HG03280 (cell line): ENCODE data around the gene CCNK.

Experiments
- ATAC-seq: cut with Tn5 transposase; IDR thresholded peaks from one replicate; pipeline ENCODE4 v1.9.1; 2021; ENCODE audit warnings: mild to moderate bottlenecking, moderate library complexity; ENCODE audit not compliant: unreplicated experiment

CCNK gene

DNA sequence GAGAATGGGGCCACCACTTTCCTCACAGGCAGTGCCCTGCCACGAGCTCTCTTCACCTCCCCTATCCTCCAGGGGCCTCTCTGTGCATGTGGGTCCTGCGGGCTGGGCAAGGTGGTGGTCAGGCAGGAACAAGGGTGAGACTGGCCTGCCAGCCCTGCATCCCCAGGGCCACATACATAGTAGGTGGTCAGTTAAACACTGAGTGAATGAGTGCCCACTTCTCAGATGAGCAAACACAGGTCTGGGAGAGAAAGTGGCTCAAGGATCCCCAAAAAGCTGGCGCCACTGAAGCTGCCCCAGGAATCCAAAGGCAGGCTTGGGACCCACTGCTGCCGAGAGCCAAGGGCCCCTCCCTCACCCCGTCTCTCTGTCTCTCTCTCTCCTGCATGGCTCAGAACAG lies 51.1 kb downstream of the CCNK start:
- no peak for ATAC-seq

DNA sequence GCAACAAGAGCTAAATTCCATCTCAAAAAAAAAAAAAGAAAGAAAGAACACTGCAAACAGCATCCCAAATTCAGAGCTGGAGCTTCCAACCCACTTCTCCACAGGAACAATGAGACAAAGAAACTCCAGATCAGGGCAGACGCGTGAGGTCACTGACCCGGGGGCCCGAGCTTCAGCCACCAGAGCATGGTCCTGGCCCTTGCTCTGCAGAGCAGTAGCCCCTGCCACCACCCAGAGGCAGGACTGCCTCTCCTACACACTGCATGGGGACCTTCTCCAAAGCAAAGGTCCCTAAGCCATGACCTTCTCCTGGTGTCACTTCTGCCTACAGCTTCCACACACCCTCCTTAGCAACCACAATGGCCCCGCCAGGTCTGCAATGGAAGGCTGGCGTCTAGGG lies 53.1 kb downstream of the CCNK start:
- no peak for ATAC-seq

DNA sequence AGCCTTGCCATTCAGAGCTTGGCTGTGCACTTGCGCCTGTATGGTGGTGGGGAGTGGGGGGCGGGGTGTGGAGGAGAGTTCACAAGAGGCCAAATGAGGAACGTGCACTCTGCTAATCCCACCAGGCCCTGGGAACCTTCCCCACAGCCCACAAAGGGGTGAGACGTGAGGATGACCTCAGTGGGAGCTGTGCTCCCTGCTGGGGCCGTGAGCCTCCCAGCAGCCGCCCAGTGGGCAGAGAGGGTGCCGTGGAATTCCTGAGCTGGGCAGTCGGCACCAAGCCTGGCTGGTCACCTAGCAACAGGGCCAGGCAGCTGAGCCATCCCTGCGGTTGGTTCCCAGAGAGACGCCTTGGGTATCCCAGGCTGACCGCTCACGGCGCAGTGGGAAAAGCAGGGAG lies 53.7 kb downstream of the CCNK start:
- ATAC-seq, result no peak

DNA sequence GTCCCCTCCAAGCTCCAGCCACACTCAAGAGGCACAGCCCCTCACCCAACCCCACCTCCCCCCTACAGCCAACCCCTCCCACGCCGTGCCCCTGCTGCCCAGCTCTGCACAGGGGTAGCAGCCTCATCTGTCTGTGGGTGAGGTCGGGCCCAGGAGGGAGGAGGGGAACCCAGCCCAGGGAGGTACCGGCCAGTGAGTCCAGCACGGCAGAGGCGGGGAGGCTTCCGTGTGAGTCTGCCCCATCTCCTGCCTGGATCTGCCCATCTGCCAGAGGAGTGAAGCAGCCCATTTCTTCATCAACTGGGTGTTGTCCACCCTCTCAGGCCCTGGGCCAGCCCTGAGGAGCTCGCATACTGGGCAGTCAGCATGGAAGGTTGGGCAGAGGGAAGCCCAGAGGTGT lies 54.2 kb downstream of the CCNK start:
- ATAC-seq, result no peak

DNA sequence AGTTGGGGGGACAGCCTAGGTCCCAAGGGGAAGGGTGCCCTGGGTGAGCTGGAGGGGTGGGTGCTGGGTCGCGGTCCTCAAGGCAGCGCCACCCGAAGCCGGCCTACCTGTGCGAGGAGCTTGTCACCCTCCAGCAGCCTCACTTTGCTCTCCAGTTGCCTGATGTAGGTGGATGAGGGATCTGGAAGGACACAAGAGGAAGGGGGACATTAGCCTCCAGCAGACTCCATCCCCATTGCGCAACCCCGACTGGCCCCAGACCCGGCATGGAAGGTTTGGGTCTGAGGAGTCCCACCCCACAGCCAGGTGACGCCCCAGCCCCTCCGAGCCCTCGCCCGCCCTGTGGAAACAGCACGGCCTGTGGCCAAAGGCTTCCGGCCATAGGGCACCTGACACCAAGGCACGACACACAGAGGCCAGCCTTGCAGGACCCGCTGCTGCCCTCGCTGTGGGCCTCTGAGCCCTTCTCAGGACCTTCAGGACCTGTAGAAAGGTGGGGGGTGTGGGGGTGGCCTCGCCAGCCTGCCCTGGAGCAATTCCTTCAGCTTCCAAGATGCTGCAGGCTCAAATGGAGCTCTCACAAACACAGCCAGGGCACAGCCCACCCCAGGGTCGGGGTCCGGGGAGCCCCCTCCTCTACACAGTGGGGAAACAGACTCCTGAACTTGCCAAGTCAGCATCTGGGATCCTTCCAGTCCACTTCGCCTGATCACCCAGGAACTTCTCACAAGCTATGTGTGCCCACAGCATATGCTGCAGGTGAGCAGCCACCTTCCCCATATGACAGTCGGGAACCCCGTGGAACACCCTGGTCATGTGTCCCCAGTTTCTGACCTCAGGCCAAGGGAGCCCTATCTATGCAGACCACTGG lies 54.9 kb downstream of the CCNK start:
- ATAC-seq, result no peak

DNA sequence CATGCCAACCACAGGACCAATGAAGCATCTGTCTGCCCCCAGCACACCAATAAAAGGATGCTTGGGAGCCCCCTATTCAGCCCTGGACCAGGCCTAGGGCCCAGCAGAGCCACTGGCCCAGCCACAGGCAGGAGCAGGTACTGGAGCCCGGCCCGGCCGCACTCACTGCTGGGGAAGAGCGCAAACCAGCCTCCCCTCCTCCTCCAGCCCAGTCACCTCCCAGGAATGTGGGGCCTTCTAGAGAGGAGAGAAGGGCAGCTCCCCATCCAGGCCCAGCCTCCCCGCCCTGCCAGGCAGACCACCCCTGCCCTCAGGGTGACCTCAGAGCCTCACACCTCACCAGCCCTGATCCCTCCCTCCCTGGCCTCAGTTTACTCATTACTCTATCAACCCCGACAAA lies 56.2 kb downstream of the CCNK start:
- no peak for ATAC-seq

DNA sequence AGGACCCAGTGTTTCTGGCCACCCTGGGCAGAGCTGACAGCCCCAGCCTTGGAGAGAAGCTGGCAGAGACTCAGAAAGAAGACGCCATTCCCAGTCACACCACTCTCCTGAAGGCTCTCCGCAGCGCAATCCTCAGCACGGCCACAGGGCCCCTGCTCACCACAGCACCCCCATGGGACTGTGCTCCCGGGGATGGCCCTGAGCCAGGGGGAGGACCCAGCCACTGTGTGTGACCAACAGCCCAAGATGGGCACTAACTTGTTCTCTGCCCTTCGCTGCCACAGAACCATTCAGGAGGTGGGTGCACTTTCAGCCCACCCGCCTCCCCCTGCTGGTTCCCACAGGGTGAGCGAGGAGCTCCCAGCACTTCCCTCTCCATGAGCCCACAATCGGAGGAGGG lies 57.1 kb downstream of the CCNK start:
- no peak for ATAC-seq

DNA sequence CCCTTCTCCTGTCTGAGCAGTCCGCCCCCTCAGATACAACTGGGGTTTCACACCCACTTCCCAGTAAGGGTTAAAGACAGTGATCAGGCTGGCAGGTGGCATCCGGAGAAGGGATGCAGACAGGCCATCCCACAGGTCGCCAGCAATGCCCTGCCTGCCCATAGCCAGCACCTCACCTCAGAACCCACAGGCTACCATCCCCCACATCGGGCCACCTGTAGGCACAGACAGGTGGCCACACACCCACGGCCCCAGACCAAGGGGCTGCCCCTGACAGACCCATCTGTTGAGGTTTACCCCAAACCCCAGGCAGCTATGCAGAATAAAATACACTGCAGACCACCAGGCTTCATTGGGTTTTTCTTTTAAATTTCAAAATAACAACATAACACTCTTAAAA lies 57.5 kb downstream of the CCNK start:
- ATAC-seq, result no peak

DNA sequence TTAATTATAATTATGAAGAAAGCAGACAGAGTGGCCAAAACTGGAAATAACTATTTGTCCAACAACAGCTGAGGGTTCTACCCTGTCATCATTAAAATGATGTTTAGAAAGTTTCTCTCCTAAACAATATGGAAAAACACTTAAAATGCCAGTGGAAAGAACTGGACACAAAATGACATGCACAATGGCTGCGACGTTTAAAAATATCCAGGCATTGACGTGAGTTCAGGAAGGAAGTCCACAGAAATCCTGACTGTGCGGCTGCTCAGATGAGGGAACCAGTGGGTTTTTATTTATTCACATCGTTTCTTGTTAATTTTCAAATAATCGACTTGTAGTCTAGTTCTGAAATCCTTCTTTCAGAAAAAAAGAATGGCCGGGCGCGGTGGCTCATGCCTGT lies 58.3 kb downstream of the CCNK start:
- no peak for ATAC-seq

DNA sequence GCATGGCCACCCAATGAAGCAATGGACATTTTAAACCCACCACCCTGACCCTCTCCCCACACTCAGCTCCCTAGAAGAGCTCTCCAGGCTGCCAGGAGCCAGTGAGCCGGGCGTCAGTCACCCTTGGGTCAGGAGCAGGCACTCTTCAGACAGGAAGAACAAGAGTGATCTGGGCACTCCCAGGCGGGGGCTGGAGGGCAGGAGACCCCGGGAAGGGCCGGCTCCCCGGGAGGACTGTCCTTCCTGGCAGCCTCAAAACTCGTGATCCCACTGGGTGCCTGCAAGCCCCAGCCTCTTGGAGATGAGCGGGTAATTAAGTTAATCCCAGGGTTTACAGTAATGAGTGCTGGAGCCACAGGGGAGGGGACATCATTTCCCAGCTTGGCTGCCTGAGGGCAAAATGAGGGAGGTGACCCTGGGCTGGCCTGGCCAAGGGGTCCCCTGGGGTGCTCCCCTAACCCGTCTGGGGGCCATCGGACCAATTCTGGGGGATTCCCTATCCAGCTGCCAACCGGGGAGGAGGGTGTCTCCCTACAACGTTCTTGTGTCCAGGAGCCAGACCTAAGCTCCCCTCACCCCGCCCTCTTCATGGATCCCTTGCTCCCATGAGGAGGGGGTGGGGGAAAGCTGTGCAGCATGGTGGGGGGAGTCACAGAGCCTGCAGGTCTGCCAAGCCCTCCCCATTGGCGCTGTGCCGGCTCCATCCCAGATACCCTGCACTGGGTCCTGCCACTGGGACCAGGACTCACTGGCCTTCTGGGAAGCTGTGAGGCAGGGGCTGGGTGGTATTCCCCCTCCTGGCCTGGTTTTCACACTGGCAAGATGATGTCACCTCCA lies 59.2 kb downstream of the CCNK start:
- no peak for ATAC-seq

DNA sequence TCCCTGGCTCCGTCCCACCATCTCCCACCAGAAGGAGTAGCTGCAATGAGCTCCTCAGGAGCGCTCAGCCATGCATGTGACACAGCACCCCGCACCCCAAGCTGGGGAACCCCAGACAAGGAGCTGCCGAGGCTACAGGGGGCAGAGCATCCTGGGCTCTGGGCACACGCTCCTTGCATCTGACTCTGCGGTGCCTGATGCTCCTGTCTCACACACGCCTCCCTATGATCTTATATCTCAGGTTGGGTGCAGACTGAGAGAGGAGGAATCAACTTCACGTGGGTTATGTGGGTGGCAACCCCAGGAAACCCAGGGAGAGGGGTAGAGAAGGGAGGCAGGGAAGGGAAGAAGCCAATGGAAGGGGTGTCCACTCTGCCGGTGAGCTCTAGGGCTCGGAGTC lies 60.0 kb downstream of the CCNK start:
- no peak for ATAC-seq

DNA sequence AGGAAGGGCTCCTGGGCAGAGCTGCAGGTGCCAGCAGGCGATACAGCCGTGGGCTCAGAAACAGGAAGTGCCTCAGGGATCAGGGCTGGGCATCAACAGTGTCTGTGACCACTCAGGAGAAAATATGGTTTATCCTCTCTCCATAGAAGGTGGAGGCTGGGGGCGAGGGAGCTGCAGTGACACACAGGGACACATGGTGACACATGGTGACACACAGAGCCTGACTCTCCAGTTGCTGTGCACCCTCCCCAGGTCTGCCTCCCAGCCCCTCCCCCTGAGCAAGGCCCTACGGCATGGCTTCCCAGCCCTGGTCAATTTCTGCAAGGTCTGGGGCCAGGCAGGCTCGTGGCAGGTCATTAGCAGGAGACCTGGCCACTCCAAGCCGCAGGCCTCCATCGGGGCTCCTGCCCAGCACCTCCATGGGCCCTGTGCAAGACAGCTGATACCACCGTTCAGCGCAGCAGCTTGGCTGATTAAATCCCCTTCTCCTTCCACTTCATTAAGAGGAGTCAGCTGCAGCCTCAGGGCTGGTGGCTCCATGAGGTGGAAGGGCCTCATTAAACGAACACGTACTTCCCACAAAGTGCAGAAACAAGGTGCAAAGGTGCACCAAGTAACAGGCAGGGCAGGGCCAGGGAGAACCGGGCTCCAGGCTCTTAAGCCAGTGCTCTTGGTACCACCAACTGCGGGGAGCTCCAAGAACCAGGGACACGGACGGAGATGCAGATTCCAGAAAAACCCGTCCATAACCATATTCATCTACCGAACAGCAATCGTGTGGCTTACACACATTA lies 60.7 kb downstream of the CCNK start:
- no peak for ATAC-seq

DNA sequence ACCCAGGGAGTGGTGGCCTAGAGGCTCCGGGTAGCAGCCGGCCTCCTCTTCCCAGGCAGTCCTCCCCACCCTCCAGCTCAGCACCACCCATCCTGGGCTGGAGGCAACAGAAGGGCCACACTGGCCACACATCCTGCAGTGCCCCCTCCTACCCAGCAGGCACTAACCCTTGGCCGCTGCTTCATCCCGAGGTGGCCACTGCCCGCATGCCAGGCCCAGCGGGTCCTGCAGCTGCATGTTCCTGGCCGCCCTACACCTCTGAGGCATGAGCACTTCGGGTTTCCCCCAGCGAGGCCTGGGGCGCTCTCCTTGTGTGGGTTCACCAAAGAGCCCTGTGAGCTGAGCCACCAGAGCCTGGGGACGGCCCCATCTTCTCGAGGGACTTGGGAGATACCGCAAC lies 61.4 kb downstream of the CCNK start:
- ATAC-seq, result no peak

DNA sequence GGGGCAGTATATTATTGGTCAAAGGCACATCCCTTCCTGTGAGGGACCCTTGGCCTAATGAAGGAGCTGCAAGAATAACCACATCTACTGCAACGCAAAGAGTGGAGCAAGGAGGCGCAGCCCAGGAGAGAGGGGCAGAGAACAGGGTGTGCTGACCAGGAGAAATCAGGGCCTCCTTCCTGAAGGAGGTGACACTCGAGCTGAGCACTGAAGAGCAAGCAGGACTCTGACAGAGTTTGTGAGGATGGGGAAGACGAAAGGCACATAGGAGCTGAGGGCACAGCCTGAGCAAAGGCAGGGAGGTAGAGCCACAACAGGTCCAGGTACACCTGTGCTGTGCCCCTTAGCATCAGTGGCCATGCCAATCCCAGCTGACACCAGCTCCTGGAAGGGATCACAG lies 62.2 kb downstream of the CCNK start:
- no peak for ATAC-seq

DNA sequence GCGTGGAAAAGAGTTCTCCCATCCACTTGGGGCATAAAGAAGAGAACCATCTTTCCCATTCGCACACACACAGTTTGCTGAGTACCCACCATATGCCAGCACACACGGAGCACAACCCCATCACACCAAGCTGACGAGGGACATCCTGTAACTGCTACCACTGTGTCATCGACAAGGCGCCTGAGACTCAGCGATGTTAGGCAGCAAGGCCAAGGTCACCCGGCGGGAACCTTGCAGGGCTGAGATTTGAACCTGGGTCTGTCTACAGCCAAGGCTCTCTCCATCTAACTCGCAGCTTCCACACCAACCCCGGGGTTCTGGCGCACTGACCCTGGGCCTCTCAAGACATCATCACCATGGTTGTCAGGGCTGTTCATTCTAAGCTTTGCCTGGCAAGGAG lies 62.8 kb downstream of the CCNK start:
- no peak for ATAC-seq

DNA sequence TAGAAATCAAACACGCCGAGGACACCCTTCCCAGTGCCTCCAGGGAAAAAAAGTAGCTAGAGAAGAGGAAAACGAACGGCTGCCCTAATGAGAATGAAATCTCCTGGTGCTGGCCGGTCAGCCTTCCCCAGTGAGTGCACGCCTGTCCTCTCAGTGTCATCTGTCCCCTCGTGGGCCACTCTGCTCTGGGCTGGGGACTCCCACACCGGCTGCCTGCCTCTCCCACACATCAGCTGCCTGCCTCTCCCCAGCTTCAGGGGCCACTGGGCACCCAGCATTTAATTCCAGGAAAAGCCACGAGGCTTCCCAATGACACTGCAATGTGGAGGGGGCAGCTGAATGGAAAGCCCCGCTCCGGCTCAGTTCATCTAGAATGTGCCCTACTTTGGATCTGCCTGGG lies 63.8 kb downstream of the CCNK start:
- no peak for ATAC-seq

DNA sequence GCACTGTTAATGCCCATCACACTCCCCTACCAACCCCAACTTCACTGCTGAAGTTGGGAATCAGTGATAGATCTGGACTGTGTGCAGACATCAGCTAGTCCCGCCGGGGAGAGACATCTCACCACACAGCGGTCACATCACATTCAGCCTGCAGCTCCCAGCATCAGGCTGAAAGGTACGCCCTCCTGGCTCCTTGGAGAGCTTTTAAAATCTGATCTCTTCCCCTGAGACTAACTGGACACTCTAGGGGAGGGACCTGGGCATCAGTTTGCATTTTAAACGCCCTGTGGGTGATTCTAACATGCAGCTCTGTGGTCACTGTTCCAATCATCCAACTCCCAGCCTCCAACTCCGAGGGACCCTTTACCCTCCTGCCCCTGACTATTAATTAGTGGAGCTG lies 64.4 kb downstream of the CCNK start:
- ATAC-seq, result no peak

DNA sequence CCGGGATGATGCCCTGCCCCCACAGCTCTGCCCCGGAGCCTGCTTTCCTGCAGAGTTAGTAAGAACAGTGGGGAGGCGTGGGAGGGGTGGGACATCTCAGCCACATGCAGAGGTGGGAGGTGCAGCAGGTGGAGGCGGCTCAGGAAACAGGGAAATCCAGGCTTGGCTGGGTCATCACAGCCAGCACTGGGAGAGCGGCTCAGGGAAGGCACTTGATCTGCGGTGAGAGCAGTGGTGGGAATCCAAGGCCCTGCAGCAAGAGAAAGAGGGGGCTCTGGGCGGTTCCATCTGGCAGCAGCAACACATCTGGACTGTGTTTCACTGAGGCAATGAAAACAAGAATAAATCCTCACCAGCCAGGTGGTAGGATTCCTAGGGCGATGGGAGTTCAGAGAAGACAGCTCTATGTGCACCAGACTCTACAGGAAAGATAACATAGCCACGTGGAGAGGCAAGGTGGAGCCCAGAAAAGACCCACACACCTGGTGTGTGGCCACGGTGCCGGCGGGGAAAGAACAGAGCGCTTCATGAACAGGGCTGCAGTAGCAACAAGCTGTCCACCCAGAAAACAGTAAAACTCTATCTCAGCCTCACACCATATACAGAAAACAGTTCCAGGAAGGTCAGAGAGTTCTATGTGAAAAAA lies 65.1 kb downstream of the CCNK start:
- ATAC-seq, result no peak

DNA sequence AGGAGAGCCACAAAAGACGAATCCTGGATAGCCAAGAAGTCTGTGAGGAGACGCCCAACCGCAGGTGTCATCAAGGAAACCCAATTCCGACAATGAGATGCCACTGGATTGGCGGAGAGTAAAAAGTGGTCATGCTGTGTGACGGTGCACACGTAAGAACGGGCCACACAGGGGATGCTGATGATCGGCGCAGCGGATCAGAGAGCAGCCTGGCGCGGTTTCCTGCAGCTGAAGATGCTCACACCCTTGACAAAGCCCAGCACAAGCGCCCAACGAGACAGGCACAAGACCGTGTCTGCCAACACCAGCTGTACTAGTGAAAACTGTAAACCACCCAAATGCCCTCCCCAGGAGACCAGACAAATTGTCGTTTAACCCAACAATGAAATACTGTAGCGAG lies 67.0 kb downstream of the CCNK start:
- no peak for ATAC-seq

DNA sequence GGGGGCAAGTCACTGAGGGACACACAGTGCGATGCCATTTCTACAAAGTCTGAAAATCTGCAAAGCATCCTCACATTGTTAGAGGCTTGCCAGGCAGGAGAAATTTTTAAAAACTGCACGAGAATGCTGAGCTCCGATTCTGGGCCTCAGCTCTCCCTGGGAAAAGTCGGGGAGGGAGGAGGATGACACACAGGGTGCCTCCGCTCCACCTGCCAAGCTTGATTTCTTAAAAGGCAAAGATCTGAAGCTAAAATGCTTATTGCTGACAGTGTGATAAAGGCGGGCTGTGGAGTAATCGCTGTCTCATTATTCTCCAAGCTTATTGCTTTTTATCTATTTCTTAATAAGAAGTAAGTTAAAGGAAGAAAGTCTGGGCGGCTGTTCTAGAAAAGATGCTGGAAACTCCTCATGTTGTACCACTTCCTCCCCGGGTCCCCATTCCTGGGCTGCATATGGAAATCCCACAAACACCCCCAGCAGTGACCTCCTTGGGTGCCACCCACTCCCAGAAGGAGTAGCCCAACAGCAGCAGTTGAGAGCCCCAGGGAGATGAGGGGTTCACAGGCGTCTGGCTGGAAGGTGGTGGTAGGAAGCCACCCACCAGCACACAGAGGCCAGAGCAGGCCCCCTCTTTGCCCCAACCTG lies 67.8 kb downstream of the CCNK start:
- ATAC-seq, result no peak

DNA sequence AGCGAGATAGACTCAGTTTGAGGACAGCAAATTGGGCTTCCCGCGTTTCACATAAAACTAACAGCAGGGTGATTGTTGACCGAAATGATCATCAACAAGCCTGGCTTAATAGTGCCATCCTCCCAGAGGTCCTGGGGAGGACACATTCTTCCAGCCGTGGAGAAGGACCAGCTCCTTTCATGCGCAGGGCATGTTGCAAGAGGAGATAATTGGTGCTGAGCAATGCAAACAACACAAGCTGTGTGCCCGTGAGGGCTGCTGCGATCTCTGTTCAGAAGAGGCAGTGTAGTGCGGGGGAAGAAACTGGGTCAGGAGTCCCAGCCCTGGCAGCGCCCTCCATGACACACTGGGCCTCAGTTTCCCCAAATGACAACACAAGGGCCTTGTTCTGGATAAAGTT lies 68.5 kb downstream of the CCNK start:
- ATAC-seq, result no peak
